ENCODE measurements around the gene TAS2R14. TPM values are rescaled to one million over a fixed set of nuclear protein-coding genes. Genes with fewer than 3 reads are reported as not detected.

The TAS2R14 gene
- total RNA-seq, 2 donors from 2014 or later: 2.4 to 2.9 TPM

GRCh38 chr12:10891937-10892336 is 47.1 kb downstream of the TAS2R14 start:
- Mint-ChIP-seq H3K27me3 (no peaks in the 10 kb centered on the region), H3K4me3 (no peak overlapping the region), H3K36me3 (ENCODE audit: low read depth) (peaks cover 4% of the 10 kb centered on the region), H3K4me1 (peaks cover 2% of the 10 kb centered on the region), H3K27ac (no peak overlapping the region)
- DNase-seq: no peak
- ATAC-seq: no peak
- H3K9me3 ChIP-seq (ENCODE audit: control insufficient read depth, low read length, poor library complexity, severe bottlenecking): no peaks in the 10 kb centered on the region

- ATAC-seq (no peak), DNase-seq (no peak)
- Mint-ChIP-seq H3K27me3 (no peaks in the 10 kb centered on the region), H3K27ac (no peak overlapping the region), H3K4me1 (peaks cover 11% of the 10 kb centered on the region), H3K36me3 (ENCODE audit: low read depth) (no peaks in the 10 kb centered on the region), H3K4me3 (no peak overlapping the region)
- H3K9me3 ChIP-seq (ENCODE audit: control insufficient read depth, low read length, poor library complexity, severe bottlenecking): no peaks in the 10 kb centered on the region
Observed at GRCh38 chr12:10889226-10889625, 49.8 kb downstream of the TAS2R14 start.

Other genes with a start within 250 kb of the TAS2R14 start
- 10 to 100 TPM; 52.4 to 60.4 TPM for gene YBX3, start 215.9 kb downstream of the TAS2R14 start, total RNA-seq
- not detected for gene TAS2R7, start 136.6 kb downstream of the TAS2R14 start, total RNA-seq
- gene TAS2R8, start 132.0 kb downstream of the TAS2R14 start, total RNA-seq: not detected
- under 1 TPM in 1 of 2 donors, not detected in 1; 0.27 TPM for gene TAS2R9, start 129.1 kb downstream of the TAS2R14 start, total RNA-seq
- under 1 TPM in 1 of 2 donors, not detected in 1; 0.45 TPM for gene TAS2R10, start 112.9 kb downstream of the TAS2R14 start, total RNA-seq
- 1 to 10 TPM; 1.4 to 1.8 TPM for gene PRR4, start 89.8 kb downstream of the TAS2R14 start, total RNA-seq
- 10 to 100 TPM; 29.6 to 33.6 TPM for gene PRH1, start 55.0 kb downstream of the TAS2R14 start, total RNA-seq
- gene TAS2R13, start 29.7 kb downstream of the TAS2R14 start, total RNA-seq: 1 to 10 TPM; 1.2 to 1.4 TPM
- gene PRH2, start 10.0 kb downstream of the TAS2R14 start, total RNA-seq: not detected
- under 1 TPM; 0.47 to 0.91 TPM for gene TAS2R50, start 47.6 kb upstream of the TAS2R14 start, total RNA-seq
- 1 to 10 TPM; 1.1 to 1.7 TPM for gene TAS2R20, start 59.0 kb upstream of the TAS2R14 start, total RNA-seq
- 1 to 10 TPM; 1.4 to 3.2 TPM for gene TAS2R19, start 83.4 kb upstream of the TAS2R14 start, total RNA-seq
- gene TAS2R31, start 92.1 kb upstream of the TAS2R14 start, total RNA-seq: 1 to 10 TPM; 2.7 to 3.4 TPM
- gene TAS2R46, start 123.0 kb upstream of the TAS2R14 start, total RNA-seq: 1 to 10 TPM; 1.2 to 2.2 TPM
- 1 to 10 TPM; 1.9 to 2.4 TPM for gene TAS2R43, start 153.1 kb upstream of the TAS2R14 start, total RNA-seq
- gene TAS2R30, start 195.4 kb upstream of the TAS2R14 start, total RNA-seq: 1 to 10 TPM; 4.9 to 6.6 TPM
- gene SMIM10L1, start 231.9 kb upstream of the TAS2R14 start, total RNA-seq: 1 to 10 TPM; 9.1 to 9.2 TPM
- gene TAS2R42, start 247.7 kb upstream of the TAS2R14 start, total RNA-seq: not detected